Cardiac fibroblast (primary cell): ENCODE measurements around the gene BBS9.
A peak's percentile ranks its signal among the peaks of the same experiment; 100 is the strongest.

ENCODE experiments used
- DNase-seq, 2 donors: peaks; one replicate each; pipeline versions ENCODE4 v3.0.0 to v3.0.0-alpha.2; 2010; ENCODE audit warnings: low read depth in 2 of 2
- H3K4me3 ChIP-seq, 2 donors: replicated peaks in 1 of 2; 1 replicate in 1 of 2; 2 replicates in 1 of 2; pipeline ENCODE4 v1.5.1; 2011; ENCODE audit warnings: low read depth in 2 of 2, low read length in 2 of 2, mild to moderate bottlenecking in 2 of 2, moderate library complexity in 1 of 2
- TF ChIP-seq, protein P1 (sequence below): IDR thresholded peaks from one replicate; pipeline ENCODE4 v1.5.1; 2011; ENCODE audit warnings: low read depth, mild to moderate bottlenecking, low read length, inconsistent platforms

Gene BBS9

GRCh38 chr7:33556472-33556871 is 427.1 kb downstream of the BBS9 start:
- TF ChIP-seq, protein P1, sequence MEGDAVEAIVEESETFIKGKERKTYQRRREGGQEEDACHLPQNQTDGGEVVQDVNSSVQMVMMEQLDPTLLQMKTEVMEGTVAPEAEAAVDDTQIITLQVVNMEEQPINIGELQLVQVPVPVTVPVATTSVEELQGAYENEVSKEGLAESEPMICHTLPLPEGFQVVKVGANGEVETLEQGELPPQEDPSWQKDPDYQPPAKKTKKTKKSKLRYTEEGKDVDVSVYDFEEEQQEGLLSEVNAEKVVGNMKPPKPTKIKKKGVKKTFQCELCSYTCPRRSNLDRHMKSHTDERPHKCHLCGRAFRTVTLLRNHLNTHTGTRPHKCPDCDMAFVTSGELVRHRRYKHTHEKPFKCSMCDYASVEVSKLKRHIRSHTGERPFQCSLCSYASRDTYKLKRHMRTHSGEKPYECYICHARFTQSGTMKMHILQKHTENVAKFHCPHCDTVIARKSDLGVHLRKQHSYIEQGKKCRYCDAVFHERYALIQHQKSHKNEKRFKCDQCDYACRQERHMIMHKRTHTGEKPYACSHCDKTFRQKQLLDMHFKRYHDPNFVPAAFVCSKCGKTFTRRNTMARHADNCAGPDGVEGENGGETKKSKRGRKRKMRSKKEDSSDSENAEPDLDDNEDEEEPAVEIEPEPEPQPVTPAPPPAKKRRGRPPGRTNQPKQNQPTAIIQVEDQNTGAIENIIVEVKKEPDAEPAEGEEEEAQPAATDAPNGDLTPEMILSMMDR: no peak
- DNase-seq: no peak
- H3K4me3 ChIP-seq: no peak overlapping the region

GRCh38 chr7:33558549-33559323 is 429.4 kb downstream of the BBS9 start:
- no peak for DNase-seq
- TF ChIP-seq, protein P1: no peak

GRCh38 chr7:33559324-33559710 is 430.0 kb downstream of the BBS9 start:
- H3K4me3 ChIP-seq: no peak overlapping the region
- no peak for DNase-seq
- TF ChIP-seq, protein P1: no peak

More at GRCh38 chr7:33558549-33559323, 429.4 kb downstream of the BBS9 start:
- no peak overlapping the region for H3K4me3 ChIP-seq

DNA sequence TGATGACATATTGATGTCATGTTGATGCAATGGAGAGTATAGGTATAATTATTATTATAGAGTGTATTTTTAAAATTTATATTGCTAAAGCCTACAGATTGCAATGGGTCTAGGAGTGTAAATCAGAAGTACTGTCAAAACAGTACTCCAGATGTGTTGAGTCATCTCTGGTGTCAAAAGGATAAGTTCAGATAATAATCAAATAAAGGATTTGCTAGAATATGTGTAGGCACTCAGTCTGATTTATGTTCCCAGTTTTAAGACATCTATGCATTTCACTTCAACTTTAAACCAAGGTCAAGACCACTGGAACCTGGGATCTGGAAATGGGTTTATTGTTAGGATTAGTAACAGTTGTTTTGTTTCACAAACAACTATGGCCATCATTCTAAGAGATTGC is 433.6 kb downstream of the BBS9 start:
- DNase-seq: no peak
- TF ChIP-seq, protein P1: no peak
- no peak overlapping the region for H3K4me3 ChIP-seq

DNA sequence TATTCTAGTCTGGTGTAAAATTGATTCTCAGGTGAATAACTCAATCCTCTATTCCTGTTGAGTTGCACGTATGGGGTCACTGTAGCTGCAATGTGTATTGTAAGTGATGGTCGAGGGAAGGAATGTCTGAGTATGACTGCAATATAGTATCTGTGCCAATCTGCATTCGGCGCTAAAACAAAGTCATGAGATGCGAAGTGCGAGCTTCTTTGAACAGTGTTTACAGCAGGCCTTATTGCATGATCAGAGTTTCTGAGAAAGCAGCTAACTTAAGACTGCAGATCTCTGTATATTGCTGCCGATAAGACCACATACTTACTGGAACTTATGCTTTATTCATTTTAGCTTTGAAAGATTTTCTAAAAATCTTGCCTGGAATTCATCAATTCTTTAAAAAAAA is 434.3 kb downstream of the BBS9 start:
- DNase-seq: no peak
- no peak overlapping the region for H3K4me3 ChIP-seq
- TF ChIP-seq, protein P1: no peak

GRCh38 chr7:33578166-33578565 is 448.8 kb downstream of the BBS9 start:
- no peak overlapping the region for H3K4me3 ChIP-seq
- peak; percentile 17 to 64 for DNase-seq
- TF ChIP-seq, protein P1: no peak
